HCT116 (cell line): ENCODE measurements around the gene ZBTB7B.

Experiments used
- CEBPB ChIP-seq: IDR thresholded peaks from 2 replicates; pipeline ENCODE4 v1.6.1; 2012; ENCODE audit warnings: low read depth
- CTCF ChIP-seq, 3 experiments: fragments of 200-600 bp in 1 of 3; sonication (generic) in 1 of 3; IDR thresholded peaks in 2 of 3; conservative IDR thresholded peaks in 1 of 3; 2 replicates each; pipeline ENCODE4 v1.5.1; 2012 to 2017; ENCODE audit warnings: low read depth in 2 of 3, low read length in 2 of 3, antibody characterized with exemption in 1 of 3, borderline replicate concordance in 1 of 3, control low read depth in 1 of 3, mild to moderate bottlenecking in 1 of 3, mixed read lengths in 1 of 3, mixed run types in 1 of 3, moderate library complexity in 1 of 3; ENCODE audit not compliant: insufficient read depth in 1 of 3
- POLR2A ChIP-seq: IDR thresholded peaks from 2 replicates; pipeline ENCODE4 v1.7.0; 2011; ENCODE audit warnings: borderline replicate concordance; ENCODE audit not compliant: insufficient read depth, insufficient read length; ENCODE audit errors: extremely low read depth
- ZFX ChIP-seq: fragments of 450-650 bp; IDR thresholded peaks from 2 replicates; pipeline ENCODE4 v1.6.1; 2017
- TF ChIP-seq, protein P1 (sequence below): IDR thresholded peaks from 2 replicates; pipeline ENCODE4 v1.6.1; 2012; ENCODE audit warnings: low read depth

DNA sequence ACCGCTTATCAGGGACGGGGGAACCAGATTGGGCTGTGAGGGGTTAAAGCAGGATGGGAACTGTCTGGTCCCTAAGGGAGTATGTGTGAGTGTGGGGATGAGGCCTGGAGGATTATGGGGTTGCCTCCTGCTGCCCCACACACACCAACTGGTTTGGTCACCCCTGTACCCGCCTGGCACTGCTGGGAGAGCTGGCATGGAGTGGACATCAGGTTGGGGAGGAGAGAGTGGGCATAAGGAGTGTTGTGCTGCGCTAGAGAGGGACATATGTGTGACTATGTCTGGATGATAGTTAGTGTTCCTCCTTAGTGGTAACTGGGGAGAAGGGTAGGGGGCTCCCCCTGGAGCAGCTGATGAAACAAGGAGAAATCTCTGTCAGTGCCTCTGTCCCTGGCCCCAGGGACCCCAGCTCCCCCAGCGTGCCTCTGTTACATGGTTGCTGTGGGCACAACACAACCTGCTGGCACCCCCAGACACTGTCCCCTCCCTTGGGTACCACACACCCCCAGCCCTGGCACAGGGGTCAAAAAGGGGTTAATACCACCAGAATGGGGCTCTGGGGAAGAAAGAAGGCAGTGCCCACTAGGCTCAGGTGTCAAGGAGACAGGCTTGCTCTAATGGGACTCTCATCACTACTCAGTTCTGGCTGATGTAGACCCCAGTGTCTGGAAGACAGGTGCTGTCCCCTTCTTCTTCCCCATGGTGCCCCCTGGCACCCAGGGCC is 1.9 kb downstream of the ZBTB7B start:
- TF ChIP-seq CTCF (IDR thresholded peaks at IDR 0.05 in 2 of 3, conservative IDR thresholded peaks at IDR 0.05 in 1 of 3; ENCODE audit: borderline replicate concordance in 1 of 3, insufficient read depth in 1 of 3, low read depth in 2 of 3, low read length in 2 of 3) (no peak), POLR2A (no peak), ZFX (no peak), CEBPB (no peak)
- TF ChIP-seq, protein P1, sequence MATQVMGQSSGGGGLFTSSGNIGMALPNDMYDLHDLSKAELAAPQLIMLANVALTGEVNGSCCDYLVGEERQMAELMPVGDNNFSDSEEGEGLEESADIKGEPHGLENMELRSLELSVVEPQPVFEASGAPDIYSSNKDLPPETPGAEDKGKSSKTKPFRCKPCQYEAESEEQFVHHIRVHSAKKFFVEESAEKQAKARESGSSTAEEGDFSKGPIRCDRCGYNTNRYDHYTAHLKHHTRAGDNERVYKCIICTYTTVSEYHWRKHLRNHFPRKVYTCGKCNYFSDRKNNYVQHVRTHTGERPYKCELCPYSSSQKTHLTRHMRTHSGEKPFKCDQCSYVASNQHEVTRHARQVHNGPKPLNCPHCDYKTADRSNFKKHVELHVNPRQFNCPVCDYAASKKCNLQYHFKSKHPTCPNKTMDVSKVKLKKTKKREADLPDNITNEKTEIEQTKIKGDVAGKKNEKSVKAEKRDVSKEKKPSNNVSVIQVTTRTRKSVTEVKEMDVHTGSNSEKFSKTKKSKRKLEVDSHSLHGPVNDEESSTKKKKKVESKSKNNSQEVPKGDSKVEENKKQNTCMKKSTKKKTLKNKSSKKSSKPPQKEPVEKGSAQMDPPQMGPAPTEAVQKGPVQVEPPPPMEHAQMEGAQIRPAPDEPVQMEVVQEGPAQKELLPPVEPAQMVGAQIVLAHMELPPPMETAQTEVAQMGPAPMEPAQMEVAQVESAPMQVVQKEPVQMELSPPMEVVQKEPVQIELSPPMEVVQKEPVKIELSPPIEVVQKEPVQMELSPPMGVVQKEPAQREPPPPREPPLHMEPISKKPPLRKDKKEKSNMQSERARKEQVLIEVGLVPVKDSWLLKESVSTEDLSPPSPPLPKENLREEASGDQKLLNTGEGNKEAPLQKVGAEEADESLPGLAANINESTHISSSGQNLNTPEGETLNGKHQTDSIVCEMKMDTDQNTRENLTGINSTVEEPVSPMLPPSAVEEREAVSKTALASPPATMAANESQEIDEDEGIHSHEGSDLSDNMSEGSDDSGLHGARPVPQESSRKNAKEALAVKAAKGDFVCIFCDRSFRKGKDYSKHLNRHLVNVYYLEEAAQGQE, result no peak
